ENCODE data around the gene NIN. TPM values are rescaled to one million over a fixed set of nuclear protein-coding genes. Genes with fewer than 3 reads are reported as not detected.

The NIN gene
- total RNA-seq, 2 donors from 2014 or later = 31.0 to 37.4 TPM

- H3K36me3 ChIP-seq = no peaks in the 10 kb centered on the region
- no peak for TF ChIP-seq CTCF (IDR thresholded peaks at IDR 0.05)
- H3K4me3 ChIP-seq = no peak overlapping the region
- DNase-seq (ENCODE audit: low spot score) (no peak), ATAC-seq (ENCODE audit: insufficient number of reproducible peaks, low FRiP score, low read depth) (no peak)
- no peaks in the 10 kb centered on the region for H3K27me3 ChIP-seq (replicated peaks; ENCODE audit: insufficient read depth)
- H3K9me3 ChIP-seq = no peaks in the 10 kb centered on the region
- H3K4me1 ChIP-seq (ENCODE audit: control insufficient read depth in 1 of 2, low read depth in 2 of 2) = no peaks in the 10 kb centered on the region
- H3K27ac ChIP-seq = no peak overlapping the region
Measured at GRCh38 chr14:50783563-50783962, 47.4 kb downstream of the NIN start.

GRCh38 chr14:50780393-50780792 is 50.6 kb downstream of the NIN start:
- Histone ChIP-seq H3K4me1 (ENCODE audit: control insufficient read depth in 1 of 2, low read depth in 2 of 2) (peaks cover 9 to 22% of the 10 kb centered on the region in 2 donors), H3K27ac (no peak overlapping the region), H3K36me3 (no peaks in the 10 kb centered on the region), H3K9me3 (no peaks in the 10 kb centered on the region), H3K4me3 (no peak overlapping the region), H3K27me3 (replicated peaks; ENCODE audit: insufficient read depth) (no peaks in the 10 kb centered on the region)
- no peak for TF ChIP-seq CTCF (IDR thresholded peaks at IDR 0.05)
- DNase-seq (ENCODE audit: low spot score) = no peak
- ATAC-seq (ENCODE audit: insufficient number of reproducible peaks, low FRiP score, low read depth) = no peak

GRCh38 chr14:50778721-50779483 is 52.1 kb downstream of the NIN start:
- no peaks in the 10 kb centered on the region for H3K36me3 ChIP-seq
- DNase-seq (ENCODE audit: low spot score) (no peak), ATAC-seq (ENCODE audit: insufficient number of reproducible peaks, low FRiP score, low read depth) (no peak)
- no peaks in the 10 kb centered on the region for H3K9me3 ChIP-seq
- TF ChIP-seq CTCF (IDR thresholded peaks at IDR 0.05) = no peak
- peaks cover 9 to 36% of the 10 kb centered on the region in 2 donors for H3K4me1 ChIP-seq (ENCODE audit: control insufficient read depth in 1 of 2, low read depth in 2 of 2)
- H3K27me3 ChIP-seq (replicated peaks; ENCODE audit: insufficient read depth) = no peaks in the 10 kb centered on the region
- H3K27ac ChIP-seq = no peak overlapping the region
- no peak overlapping the region for H3K4me3 ChIP-seq

- DNase-seq (ENCODE audit: low spot score) (no peak), ATAC-seq (ENCODE audit: insufficient number of reproducible peaks, low FRiP score, low read depth) (no peak)
- Histone ChIP-seq H3K27me3 (replicated peaks; ENCODE audit: insufficient read depth) (no peaks in the 10 kb centered on the region), H3K4me1 (ENCODE audit: control insufficient read depth in 1 of 2, low read depth in 2 of 2) (peaks cover 9 to 40% of the 10 kb centered on the region in 2 donors), H3K27ac (peak overlapping the region; percentile 79 to 81), H3K4me3 (no peak overlapping the region), H3K9me3 (no peaks in the 10 kb centered on the region), H3K36me3 (peaks cover under 1% of the 10 kb centered on the region)
- TF ChIP-seq CTCF (IDR thresholded peaks at IDR 0.05) = no peak
Measured at GRCh38 chr14:50776522-50776921, 54.4 kb downstream of the NIN start.

- Histone ChIP-seq H3K4me3 (peak overlapping the region; percentile 37), H3K9me3 (no peaks in the 10 kb centered on the region), H3K27me3 (replicated peaks; ENCODE audit: insufficient read depth) (no peaks in the 10 kb centered on the region), H3K36me3 (peaks cover 3% of the 10 kb centered on the region), H3K4me1 (ENCODE audit: control insufficient read depth in 1 of 2, low read depth in 2 of 2) (peaks cover 13 to 47% of the 10 kb centered on the region in 2 donors), H3K27ac (peak overlapping the region; percentile 79 to 81)
- ATAC-seq (ENCODE audit: insufficient number of reproducible peaks, low FRiP score, low read depth) = peak; percentile 57
- no peak for DNase-seq (ENCODE audit: low spot score)
- TF ChIP-seq CTCF (IDR thresholded peaks at IDR 0.05) = no peak
Measured at GRCh38 chr14:50775357-50775756, 55.6 kb downstream of the NIN start.
